GM23338 (cell line): Measurements from ENCODE around the gene ZNF236. TPM values are rescaled to one million over a fixed set of nuclear protein-coding genes. Genes with fewer than 3 reads are reported as not detected.

Experiments
- polyA plus RNA-seq: library from polyadenylated mRNA; unstranded; fragments of >200 nt; fragmentation: Nextera tagmentation; extraction: Ambion mirVana; gene quantifications from 2 replicates; pipeline ENCODE4 v1.2.1, GENCODE V29; 2016
- small RNA-seq: library from RNA; depleted of rRNA; stranded (forward); fragments of <200 nt; gene quantifications from one replicate; pipeline ENCODE3, GENCODE V24; 2014; ENCODE audit warnings: low replicate concordance
- total RNA-seq: library from RNA; depleted of rRNA; stranded (reverse); fragments of >200 nt; shearing (Covaris generic); gene quantifications from 2 replicates; pipeline ENCODE4 v1.2.3, GENCODE V29; 2014
- TF ChIP-seq, protein P1 (sequence below): IDR thresholded peaks from 2 replicates; pipeline ENCODE4 v1.6.1; 2016; ENCODE audit warnings: antibody characterized with exemption

The ZNF236 gene
- total and polyA plus RNA-seq, 2 experiments from 2014 or later = 8.9 to 16.3 TPM

DNA sequence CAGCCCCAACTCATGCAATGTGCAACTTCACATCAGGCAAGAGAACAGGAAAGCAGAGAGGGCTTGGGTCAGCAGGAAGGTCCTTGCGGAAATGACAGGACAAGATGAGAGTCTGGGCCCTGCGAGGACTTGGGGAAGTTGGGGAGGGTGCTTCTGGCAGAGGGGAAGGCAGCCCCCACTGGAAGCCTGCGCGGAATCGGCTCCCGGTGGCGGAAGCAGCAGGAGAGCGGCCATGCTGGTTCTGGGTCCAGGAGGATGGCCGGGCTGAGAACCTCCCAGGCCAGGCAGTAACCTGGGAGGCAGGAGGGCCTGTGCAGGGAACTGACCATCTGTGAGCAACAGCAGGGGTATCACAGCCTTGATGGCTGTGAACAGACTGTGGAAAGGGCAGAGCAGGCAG, 197.3 kb downstream of the ZNF236 start (continued):
- TF ChIP-seq, protein P1, sequence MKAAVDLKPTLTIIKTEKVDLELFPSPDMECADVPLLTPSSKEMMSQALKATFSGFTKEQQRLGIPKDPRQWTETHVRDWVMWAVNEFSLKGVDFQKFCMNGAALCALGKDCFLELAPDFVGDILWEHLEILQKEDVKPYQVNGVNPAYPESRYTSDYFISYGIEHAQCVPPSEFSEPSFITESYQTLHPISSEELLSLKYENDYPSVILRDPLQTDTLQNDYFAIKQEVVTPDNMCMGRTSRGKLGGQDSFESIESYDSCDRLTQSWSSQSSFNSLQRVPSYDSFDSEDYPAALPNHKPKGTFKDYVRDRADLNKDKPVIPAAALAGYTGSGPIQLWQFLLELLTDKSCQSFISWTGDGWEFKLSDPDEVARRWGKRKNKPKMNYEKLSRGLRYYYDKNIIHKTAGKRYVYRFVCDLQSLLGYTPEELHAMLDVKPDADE = no peak

Small RNAs within 50 kb of the gene (small RNA-seq; reads per million reads assigned to genes)
- gene RF00017 (not detected), gene RNU6-346P (not detected)
